B cell (primary cell): Measurements from ENCODE around the gene ATP6V0E1. TPM values are rescaled to one million over a fixed set of nuclear protein-coding genes. Genes with fewer than 3 reads are reported as not detected.

Experiments
- ATAC-seq: fragments of 200-7000 bp; cut with Tn5 transposase; one replicate; pipeline ENCODE4 v1.10.0; 2021; ENCODE audit warnings: low read depth, mild to moderate bottlenecking, moderate number of reproducible peaks, moderate library complexity
- CTCF ChIA-PET: fragments of 350-600 bp; sonication (Branson Sonifier 250); formaldehyde crosslinking; loops from one replicate; lab custom pipeline; 2021; ENCODE audit warnings: antibody characterized with exemption, inconsistent platforms; lab: Charles Lee
- POLR2A ChIA-PET: fragments of 350-600 bp; sonication (Branson Sonifier 250); formaldehyde crosslinking; loops from one replicate; lab custom pipeline; 2021; ENCODE audit warnings: antibody characterized with exemption; lab: Charles Lee
- DNase-seq: peaks from one replicate; pipeline ENCODE4 v3.0.0; 2013
- H2AFZ ChIP-seq: 2 replicates; pipeline ENCODE4 v1.6.1; 2012; ENCODE audit warnings: mild to moderate bottlenecking, low read depth, low read length; ENCODE audit not compliant: insufficient read depth, poor library complexity, severe bottlenecking
- H3K27ac ChIP-seq, 2 donors: 1 replicate in 1 of 2; 2 replicates in 1 of 2; pipeline ENCODE4 v1.5.1; 2012 to 2013; ENCODE audit warnings: low read length in 2 of 2, mild to moderate bottlenecking in 2 of 2, moderate library complexity in 1 of 2
- H3K27me3 ChIP-seq, 4 experiments: fragments of 200-600 bp in 1 of 4; sonication (generic) in 1 of 4; replicated peaks in 1 of 4; 1 replicate in 2 of 4; 2 replicates in 2 of 4; pipeline versions ENCODE4 v1.6.1 to v1.7.0; 2013 to 2016; ENCODE audit warnings: low read length in 3 of 4, mild to moderate bottlenecking in 2 of 4, mixed read lengths in 1 of 4, moderate library complexity in 1 of 4; ENCODE audit not compliant: insufficient read depth in 4 of 4, control insufficient read depth in 3 of 4; ENCODE audit errors: control extremely low read depth in 1 of 4
- H3K36me3 ChIP-seq, 2 experiments: replicated peaks in 1 of 2; 1 replicate in 1 of 2; 2 replicates in 1 of 2; pipeline versions ENCODE4 v1.6.1 to v1.7.1; 2013; ENCODE audit warnings: low read length in 1 of 2; ENCODE audit not compliant: insufficient read depth in 2 of 2, control insufficient read depth in 1 of 2; ENCODE audit errors: control extremely low read depth in 1 of 2, extremely low read depth in 1 of 2
- H3K4me1 ChIP-seq, 2 donors: fragments of 200-600 bp in 1 of 2; sonication (generic) in 1 of 2; 1 replicate in 1 of 2; 2 replicates in 1 of 2; pipeline versions ENCODE4 v1.5.1 to v1.6.1; 2013 to 2017; ENCODE audit warnings: low read length in 2 of 2; ENCODE audit not compliant: control insufficient read depth in 2 of 2, insufficient read depth in 2 of 2
- H3K4me2 ChIP-seq: replicated peaks from 2 replicates; pipeline ENCODE3; 2012; ENCODE audit warnings: mild to moderate bottlenecking, low read depth, low read length; ENCODE audit not compliant: poor library complexity, severe bottlenecking
- H3K4me3 ChIP-seq, 5 experiments: fragments of 200-600 bp in 1 of 5; sonication (generic) in 1 of 5; 1 replicate in 3 of 5; 2 replicates in 2 of 5; pipeline versions ENCODE4 v1.5.1 to v1.7.0; 2011 to 2016; ENCODE audit warnings: low read length in 4 of 5, mild to moderate bottlenecking in 4 of 5, low read depth in 2 of 5, control low read depth in 1 of 5, moderate library complexity in 1 of 5; ENCODE audit not compliant: insufficient read depth in 1 of 5; ENCODE audit errors: control extremely low read depth in 1 of 5, extremely low read depth in 1 of 5
- H3K79me2 ChIP-seq: fragments of 200-600 bp; sonication (generic); one replicate; pipeline ENCODE4 v1.6.0; 2016; ENCODE audit warnings: low read length; ENCODE audit not compliant: control insufficient read depth, insufficient read depth
- H3K9ac ChIP-seq: fragments of 200-600 bp; sonication (generic); 2 replicates; pipeline ENCODE4 v1.6.1; 2017; ENCODE audit warnings: mild to moderate bottlenecking, low read length, moderate library complexity
- H3K9me3 ChIP-seq, 3 donors: one replicate each; pipeline versions ENCODE4 v1.6.1 to v1.7.1; 2013; ENCODE audit warnings: low read length in 2 of 3; ENCODE audit not compliant: control insufficient read depth in 2 of 3, insufficient read depth in 1 of 3; ENCODE audit errors: control extremely low read depth in 1 of 3
- H4K20me1 ChIP-seq: 2 replicates; pipeline ENCODE4 v1.6.0; 2012; ENCODE audit warnings: mild to moderate bottlenecking, low read length; ENCODE audit not compliant: insufficient read depth, control insufficient read depth, poor library complexity, severe bottlenecking
- H3K27ac Mint-ChIP-seq: one replicate; pipeline ENCODE4 v1.8.0; 2021; ENCODE audit warnings: mixed read lengths
- H3K27me3 Mint-ChIP-seq: one replicate; pipeline ENCODE4 v1.8.0; 2021; ENCODE audit warnings: mixed read lengths
- H3K4me1 Mint-ChIP-seq: one replicate; pipeline ENCODE4 v1.8.0; 2021; ENCODE audit warnings: mixed read lengths
- H3K4me3 Mint-ChIP-seq: one replicate; pipeline ENCODE4 v1.8.0; 2021; ENCODE audit warnings: mixed read lengths
- H3K9me3 Mint-ChIP-seq: one replicate; pipeline ENCODE4 v1.8.0; 2022; ENCODE audit warnings: mixed read lengths; ENCODE audit not compliant: insufficient read depth
- EZH2 ChIP-seq: IDR thresholded peaks from 2 replicates; pipeline ENCODE4 v1.6.1; 2012; ENCODE audit warnings: borderline replicate concordance, low read depth, mild to moderate bottlenecking, moderate library complexity, low read length; ENCODE audit not compliant: insufficient read depth, poor library complexity, severe bottlenecking
- WGBS: methylation state at CpG from one replicate; pipeline ENCODE4 v1.1.5; 2013; ENCODE audit warnings: missing lambda C conversion rate; ENCODE audit not compliant: insufficient coverage; 5-methylcytosine and 5-hydroxymethylcytosine counted together
- intact Hi-C: fragments of 100-400 bp; cut with micrococcal nuclease; formaldehyde crosslinking; loops from one replicate; pipeline ENCODE4 v1.10.0; 2022
- polyA plus RNA-seq: library from polyadenylated mRNA; depleted of rRNA; stranded (reverse); fragments of >200 nt; gene quantifications from 2 replicates; pipeline ENCODE4 v1.2.3, GENCODE V29; 2012
- total RNA-seq, 2 donors: library from RNA; stranded (reverse); fragments of 120-200 nt in 1 of 2; gene quantifications; 1 replicate in 1 of 2; 2 replicates in 1 of 2; pipeline versions ENCODE4 v1.2.3 to v1.2.4, GENCODE V29; 2013 to 2022
- TF ChIP-seq, protein P1 (sequence below): fragments of 200-600 bp; IDR thresholded peaks from one replicate; pipeline ENCODE4 v1.8.0; 2022; ENCODE audit warnings: antibody characterized with exemption, mild to moderate bottlenecking

Gene ATP6V0E1
- total and polyA plus RNA-seq, 2 donors (not counting 1 experiment from before 2014, with no cell fraction given), result 93.8 to 127 TPM

DNA sequence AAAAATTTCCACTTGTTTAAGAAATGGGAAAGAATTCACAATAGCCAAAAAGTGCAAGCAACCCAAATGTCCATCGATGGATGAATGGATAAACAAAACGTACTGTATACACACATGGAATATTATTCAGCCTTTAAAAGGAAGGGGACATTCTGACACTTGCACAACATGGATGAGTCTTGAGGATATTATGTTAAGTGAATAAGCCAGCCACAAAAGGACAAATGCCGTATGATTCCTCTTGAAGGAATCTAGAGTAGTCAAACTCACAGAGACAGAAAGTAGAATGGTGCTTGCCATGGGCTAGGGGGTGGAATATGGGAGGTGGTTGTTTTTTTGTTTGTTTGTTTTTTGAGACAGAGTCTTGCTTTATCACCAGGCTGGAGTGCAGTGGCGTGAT lies 3.8 kb upstream of the ATP6V0E1 start:
- Mint-ChIP-seq H3K9me3 (no peaks in the 10 kb centered on the region), H3K4me3 (no peak overlapping the region), H3K27ac (no peak overlapping the region), H3K4me1 (peaks cover 15% of the 10 kb centered on the region), H3K27me3 (no peaks in the 10 kb centered on the region)
- no peak for TF ChIP-seq EZH2
- TF ChIP-seq, protein P1, sequence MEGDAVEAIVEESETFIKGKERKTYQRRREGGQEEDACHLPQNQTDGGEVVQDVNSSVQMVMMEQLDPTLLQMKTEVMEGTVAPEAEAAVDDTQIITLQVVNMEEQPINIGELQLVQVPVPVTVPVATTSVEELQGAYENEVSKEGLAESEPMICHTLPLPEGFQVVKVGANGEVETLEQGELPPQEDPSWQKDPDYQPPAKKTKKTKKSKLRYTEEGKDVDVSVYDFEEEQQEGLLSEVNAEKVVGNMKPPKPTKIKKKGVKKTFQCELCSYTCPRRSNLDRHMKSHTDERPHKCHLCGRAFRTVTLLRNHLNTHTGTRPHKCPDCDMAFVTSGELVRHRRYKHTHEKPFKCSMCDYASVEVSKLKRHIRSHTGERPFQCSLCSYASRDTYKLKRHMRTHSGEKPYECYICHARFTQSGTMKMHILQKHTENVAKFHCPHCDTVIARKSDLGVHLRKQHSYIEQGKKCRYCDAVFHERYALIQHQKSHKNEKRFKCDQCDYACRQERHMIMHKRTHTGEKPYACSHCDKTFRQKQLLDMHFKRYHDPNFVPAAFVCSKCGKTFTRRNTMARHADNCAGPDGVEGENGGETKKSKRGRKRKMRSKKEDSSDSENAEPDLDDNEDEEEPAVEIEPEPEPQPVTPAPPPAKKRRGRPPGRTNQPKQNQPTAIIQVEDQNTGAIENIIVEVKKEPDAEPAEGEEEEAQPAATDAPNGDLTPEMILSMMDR, result no peak
- ChIA-PET CTCF (interaction anchor here (0.9 to 2.6 kb wide), 10 partner anchors 9 to 593 kb away, joined by 3 to 14 read pairs (median 3); partner anchors contain the start of gene BNIP1), POLR2A (interaction anchor here (1.3 kb wide), 1 partner anchor 165 kb away, joined by 3 read pairs; no protein-coding TSS in a partner anchor)
- Histone ChIP-seq H3K4me2 (no peak overlapping the region), H3K79me2 (peaks cover 36% of the 10 kb centered on the region), H2AFZ (no peak overlapping the region), H3K27me3 (peaks cover 0 to 3% (median 0%) of the 10 kb centered on the region in 4 experiments), H3K27ac (no peak overlapping the region), H3K9me3 (no peaks in the 10 kb centered on the region), H3K9ac (no peak overlapping the region), H3K4me3 (no peak overlapping the region), H3K4me1 (peaks cover 3 to 10% of the 10 kb centered on the region in 2 donors), H4K20me1 (peaks cover 3% of the 10 kb centered on the region), H3K36me3 (no peaks in the 10 kb centered on the region)
- DNase-seq (no peak), ATAC-seq (no peak)
- intact Hi-C loops, result loop anchor here (2.0 to 5.0 kb wide), 2 partner anchors 58 to 305 kb away; no protein-coding TSS in a partner anchor
- 100% methylated on average over 1 of the region's 4 CpGs for WGBS

DNA sequence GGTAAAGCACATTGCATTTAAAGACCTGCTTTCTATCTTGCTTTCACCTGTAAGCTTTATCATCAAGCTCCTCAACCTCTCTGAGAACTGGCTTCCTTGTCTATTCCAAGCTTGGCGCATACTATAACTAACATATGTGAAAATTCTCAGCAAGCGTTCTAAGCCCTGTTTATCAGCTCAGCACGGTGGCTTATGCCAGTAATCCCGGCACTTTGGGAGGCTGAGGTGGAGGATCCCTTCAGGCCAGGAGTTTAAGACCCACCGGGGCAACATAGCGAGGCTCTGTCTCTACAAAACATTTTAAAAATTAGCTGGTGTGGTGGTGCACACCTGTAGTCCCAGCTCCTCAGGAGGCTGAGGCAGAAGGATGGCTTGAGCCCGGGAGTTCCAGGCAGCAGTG lies 1.6 kb upstream of the ATP6V0E1 start:
- no peak for TF ChIP-seq EZH2
- TF ChIP-seq, protein P1, result no peak
- intact Hi-C loops, result loop anchor here (5.0 kb wide), 1 partner anchor 55 kb away; no protein-coding TSS in a partner anchor
- POLR2A ChIA-PET, result no interaction called here
- peaks cover 15 to 23% of the 10 kb centered on the region in 2 donors for H3K4me1 ChIP-seq
- no peak overlapping the region for H3K9ac ChIP-seq
- peaks cover 0 to 3% (median 0%) of the 10 kb centered on the region in 4 experiments for H3K27me3 ChIP-seq
- no peak overlapping the region for H3K4me3 Mint-ChIP-seq
- H3K4me1 Mint-ChIP-seq, result peaks cover 30% of the 10 kb centered on the region
- no peak overlapping the region for H3K4me2 ChIP-seq
- DNase-seq (no peak), ATAC-seq (no peak)
- no peaks in the 10 kb centered on the region for H3K9me3 ChIP-seq
- H3K27ac Mint-ChIP-seq, result no peak overlapping the region
- H3K9me3 Mint-ChIP-seq, result no peaks in the 10 kb centered on the region
- WGBS, result 98% methylated on average over 5 of the region's 7 CpGs
- no peak overlapping the region for H3K27ac ChIP-seq
- CTCF ChIA-PET, result interaction anchor here (0.7 to 2.0 kb wide), 6 partner anchors 9 to 276 kb away, joined by 3 to 6 read pairs (median 3); partner anchors contain the start of gene RPL26L1
- H3K4me3 ChIP-seq, result no peak overlapping the region
- peak overlapping the region; percentile 16 for H2AFZ ChIP-seq
- H3K79me2 ChIP-seq, result peaks cover 58% of the 10 kb centered on the region
- peaks cover 22% of the 10 kb centered on the region for H4K20me1 ChIP-seq
- peaks cover 0 to 15% of the 10 kb centered on the region in 2 experiments for H3K36me3 ChIP-seq
- H3K27me3 Mint-ChIP-seq, result no peaks in the 10 kb centered on the region
